ENCODE measurements around the gene RPN2. TPM values are rescaled to one million over a fixed set of nuclear protein-coding genes. Genes with fewer than 3 reads are reported as not detected.
A peak's percentile ranks its signal among the peaks of the same experiment; 100 is the strongest.

The RPN2 gene
- total RNA-seq, 1 experiment from 2014 or later = 234 TPM

DNA sequence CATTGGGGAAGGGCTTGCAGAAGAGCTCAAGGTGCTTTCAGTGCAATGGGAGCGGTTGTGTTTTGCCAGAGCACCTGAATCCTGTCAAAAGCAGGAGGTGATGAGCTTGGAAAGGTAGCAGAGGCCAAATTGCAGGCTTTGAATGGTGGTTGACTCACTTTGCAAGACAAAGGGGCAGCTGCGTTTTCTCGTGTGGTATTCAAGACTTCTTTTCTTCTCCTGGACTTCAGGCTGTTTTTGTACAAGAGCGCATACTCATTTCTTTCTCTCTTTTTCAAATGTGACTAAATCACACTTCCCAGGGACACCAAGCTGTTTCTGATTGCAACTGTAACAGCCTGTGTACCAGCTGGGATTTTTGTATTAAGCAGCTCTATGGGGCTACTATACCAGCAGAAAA lies 50.2 kb downstream of the RPN2 start:
- H3K23ac ChIP-seq (ENCODE audit: insufficient read length, low read depth, low read length) = no peak overlapping the region
- peak overlapping the region; percentile 20 for H3K4me2 ChIP-seq (ENCODE audit: insufficient read depth, insufficient read length, low read length)
- H2BK15ac ChIP-seq (ENCODE audit: low read depth, low read length) = no peak overlapping the region
- no peak overlapping the region for H2BK20ac ChIP-seq (ENCODE audit: low read depth, low read length, poor library complexity, severe bottlenecking)
- H3K4me1 ChIP-seq (ENCODE audit: insufficient read depth, low read length) = peaks cover 12% of the 10 kb centered on the region
- TF ChIP-seq, protein P1, sequence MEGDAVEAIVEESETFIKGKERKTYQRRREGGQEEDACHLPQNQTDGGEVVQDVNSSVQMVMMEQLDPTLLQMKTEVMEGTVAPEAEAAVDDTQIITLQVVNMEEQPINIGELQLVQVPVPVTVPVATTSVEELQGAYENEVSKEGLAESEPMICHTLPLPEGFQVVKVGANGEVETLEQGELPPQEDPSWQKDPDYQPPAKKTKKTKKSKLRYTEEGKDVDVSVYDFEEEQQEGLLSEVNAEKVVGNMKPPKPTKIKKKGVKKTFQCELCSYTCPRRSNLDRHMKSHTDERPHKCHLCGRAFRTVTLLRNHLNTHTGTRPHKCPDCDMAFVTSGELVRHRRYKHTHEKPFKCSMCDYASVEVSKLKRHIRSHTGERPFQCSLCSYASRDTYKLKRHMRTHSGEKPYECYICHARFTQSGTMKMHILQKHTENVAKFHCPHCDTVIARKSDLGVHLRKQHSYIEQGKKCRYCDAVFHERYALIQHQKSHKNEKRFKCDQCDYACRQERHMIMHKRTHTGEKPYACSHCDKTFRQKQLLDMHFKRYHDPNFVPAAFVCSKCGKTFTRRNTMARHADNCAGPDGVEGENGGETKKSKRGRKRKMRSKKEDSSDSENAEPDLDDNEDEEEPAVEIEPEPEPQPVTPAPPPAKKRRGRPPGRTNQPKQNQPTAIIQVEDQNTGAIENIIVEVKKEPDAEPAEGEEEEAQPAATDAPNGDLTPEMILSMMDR (conservative IDR thresholded peaks at IDR 0.05) = no peak
- Mint-ChIP-seq H3K4me3 (peak overlapping the region in 1 of 2 experiments; percentile 0; a peak in 2 of 5 replicates), H3K36me3 (ENCODE audit: insufficient read depth in 1 of 3, low read depth in 3 of 3) (peaks cover 47 to 94% (median 82%) of the 10 kb centered on the region in 3 experiments; a peak in 6 of 7 replicates), H3K27ac (peak overlapping the region; percentile 16 to 96 (median 41); a peak in 6 of 7 replicates), H3K9me3 (no peaks in the 10 kb centered on the region), H3K4me1 (peaks cover 46 to 49% of the 10 kb centered on the region in 2 experiments), H3K27me3 (ENCODE audit: low read depth) (no peaks in the 10 kb centered on the region)
- H3T11ph ChIP-seq (ENCODE audit: low read length) = no peak overlapping the region
- H3K79me1 ChIP-seq (ENCODE audit: insufficient read depth, low read depth, low read length, poor library complexity, severe bottlenecking) = no peaks in the 10 kb centered on the region
- no CpG with 5 or more reads among the region's 4 CpGs for WGBS (ENCODE audit: extremely low coverage, insufficient read length, low lambda C conversion rate)
- no peaks in the 10 kb centered on the region for H3K79me2 ChIP-seq (ENCODE audit: insufficient read depth, low read length)
- H3K4ac ChIP-seq (ENCODE audit: low read depth, low read length) = no peak overlapping the region
- peak overlapping the region; percentile 10 for H3K27ac ChIP-seq (ENCODE audit: insufficient read length, low read depth, low read length)
- H2BK5ac ChIP-seq (ENCODE audit: insufficient read length, low read length) = no peak overlapping the region
- H2AK5ac ChIP-seq (ENCODE audit: insufficient read length, low read length) = no peak overlapping the region
- no peak overlapping the region for H2BK120ac ChIP-seq (ENCODE audit: low read depth, low read length, poor library complexity, severe bottlenecking)
- H3K18ac ChIP-seq (ENCODE audit: insufficient read length, low read depth, low read length) = no peak overlapping the region
- no peaks in the 10 kb centered on the region for H3K27me3 ChIP-seq (ENCODE audit: insufficient read depth, low read length)
- H3K9me3 ChIP-seq (ENCODE audit: control insufficient read depth, low read depth, low read length) = no peaks in the 10 kb centered on the region
- no peak overlapping the region for H3K56ac ChIP-seq (ENCODE audit: insufficient read length, low read depth, low read length)
- H4K8ac ChIP-seq (replicated peaks; ENCODE audit: insufficient read length, low read depth, low read length) = no peak overlapping the region
- DNase-seq = peak; percentile 77
- H4K20me1 ChIP-seq (ENCODE audit: control insufficient read depth, insufficient read depth, insufficient read length) = no peaks in the 10 kb centered on the region
- H3K23me2 ChIP-seq (ENCODE audit: insufficient read length, low read depth, low read length, poor library complexity, severe bottlenecking) = no peaks in the 10 kb centered on the region
- H4K91ac ChIP-seq (ENCODE audit: insufficient read length, low read depth, low read length) = no peak overlapping the region
- no peak overlapping the region for H3K14ac ChIP-seq (ENCODE audit: insufficient read depth, low read length)
- H4K5ac ChIP-seq (ENCODE audit: insufficient read length, low read depth, low read length) = no peak overlapping the region
- H2BK12ac ChIP-seq (ENCODE audit: insufficient read length, low read depth, low read length) = no peak overlapping the region
- H3K9ac ChIP-seq (ENCODE audit: extremely low read depth, insufficient read length, low read length) = no peak overlapping the region
- no peak overlapping the region for H2AFZ ChIP-seq (ENCODE audit: low read length)
